ENCODE measurements around the gene CSNK1E.

CSNK1E gene

GRCh38 chr22:38271927-38272372 lies 45.3 kb downstream of the CSNK1E start:
- peak; percentile 13 for DNase-seq

- no peak for DNase-seq
Observed at GRCh38 chr22:38271101-38271500, 46.1 kb downstream of the CSNK1E start.

DNA sequence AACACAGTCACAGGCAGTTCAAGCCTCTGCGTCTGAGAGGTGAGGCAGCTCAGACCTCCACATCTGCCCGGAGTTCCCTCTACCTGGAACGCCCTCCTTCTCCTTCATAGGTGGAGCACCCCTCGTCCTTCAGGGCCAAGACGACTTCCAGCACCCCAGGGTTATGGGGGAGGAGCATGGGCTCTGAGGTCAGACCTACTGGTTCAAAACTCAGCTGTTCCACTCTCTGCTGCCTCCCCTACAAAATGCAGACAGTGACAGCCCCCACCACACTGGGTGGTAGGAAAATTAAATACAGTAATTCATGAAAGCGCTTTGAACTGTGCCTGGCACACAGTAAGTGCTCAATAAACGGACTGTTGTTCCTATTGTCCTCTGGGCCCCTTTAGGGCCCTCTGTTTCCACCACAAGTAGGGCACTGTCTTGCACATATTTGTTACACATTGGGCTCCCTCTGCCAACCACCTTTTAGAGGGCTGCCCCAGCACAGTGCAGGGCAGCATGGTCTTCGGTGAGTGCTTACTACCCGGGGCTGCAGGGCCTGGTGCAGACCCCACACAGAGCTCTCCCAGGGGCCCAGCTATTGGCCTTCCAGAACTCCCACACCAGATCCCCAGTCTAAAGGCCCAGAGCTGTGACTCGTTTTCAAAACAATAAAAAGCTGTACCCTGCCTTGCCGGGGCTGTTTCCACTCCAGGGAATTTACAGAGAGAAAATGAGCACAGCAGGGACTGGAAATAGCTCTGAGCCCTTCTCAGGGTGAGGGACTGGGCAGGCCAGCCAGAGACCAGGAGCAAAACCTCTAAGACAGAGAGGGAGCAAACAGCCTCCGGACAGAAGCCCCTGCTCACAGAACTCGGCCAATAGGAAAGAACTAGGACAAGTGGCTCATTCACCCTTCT lies 46.9 kb downstream of the CSNK1E start:
- no peak for DNase-seq

DNA sequence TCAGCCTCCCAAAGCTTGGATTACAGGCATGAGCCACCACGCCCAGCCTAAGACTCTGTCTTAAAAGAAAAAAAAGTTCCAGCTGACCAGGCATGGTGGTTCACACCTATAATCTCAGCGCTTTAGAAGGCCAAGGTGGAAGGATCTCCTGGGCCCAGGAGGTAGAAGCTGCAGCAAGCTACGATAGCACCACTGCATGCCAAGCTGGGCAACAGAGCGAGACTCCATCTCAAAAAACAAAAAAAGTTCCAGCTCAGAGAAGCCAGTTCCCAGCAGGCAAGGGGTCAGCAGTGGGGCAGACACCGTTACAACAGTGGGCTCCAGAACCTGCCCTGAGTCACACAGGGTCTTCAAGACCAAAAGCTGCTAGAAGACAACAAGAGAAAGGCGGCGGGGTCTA lies 47.8 kb downstream of the CSNK1E start:
- DNase-seq = no peak

DNA sequence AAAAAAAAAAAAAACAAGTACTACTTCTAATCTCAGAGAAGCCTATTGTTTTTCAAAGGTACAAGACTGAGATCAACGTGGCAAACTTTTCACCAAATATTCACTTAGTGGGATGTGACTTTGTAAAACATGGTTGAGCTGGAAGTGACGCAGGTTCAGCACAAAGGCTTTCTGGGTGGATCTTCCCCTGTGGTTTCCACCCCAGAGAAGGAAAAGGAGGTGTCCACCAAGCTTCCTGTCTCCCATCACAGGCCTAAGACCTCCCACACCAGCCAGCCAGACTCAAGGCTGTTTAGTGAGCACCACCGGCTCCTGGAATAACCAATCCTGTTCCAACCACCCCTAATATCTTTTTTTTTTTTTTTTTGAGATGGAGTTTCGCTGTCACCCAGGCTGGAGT lies 50.1 kb downstream of the CSNK1E start:
- no peak for DNase-seq

- DNase-seq = no peak
Observed at GRCh38 chr22:38266120-38266519, 51.1 kb downstream of the CSNK1E start.

DNA sequence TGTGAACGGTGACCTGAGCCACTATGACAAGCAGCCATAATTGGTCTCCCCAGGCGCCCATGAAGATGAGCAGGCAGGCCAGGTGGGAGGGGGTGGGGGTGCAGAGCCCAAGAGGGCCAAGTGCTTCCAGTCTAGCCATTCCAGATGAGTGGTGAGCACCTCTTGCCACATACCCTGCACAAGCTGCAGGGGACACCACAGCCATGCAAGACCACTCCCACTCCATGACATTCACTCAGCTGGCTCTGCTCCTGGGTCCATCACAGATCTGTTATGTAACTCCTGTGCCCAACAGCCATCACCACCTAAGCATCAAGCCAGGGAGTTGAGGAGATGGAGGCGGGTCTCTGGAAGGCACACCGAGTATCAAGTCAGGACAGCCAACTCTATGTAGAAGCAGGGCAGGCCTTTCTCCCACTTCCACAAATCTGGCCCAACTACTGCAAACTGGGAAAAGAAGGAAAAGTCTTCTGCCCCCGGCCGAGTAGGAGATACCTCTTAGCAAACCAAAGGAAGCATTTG lies 52.9 kb downstream of the CSNK1E start:
- no peak for DNase-seq

- no peak for DNase-seq
Observed at GRCh38 chr22:38262051-38262795, 55.0 kb downstream of the CSNK1E start.

DNA sequence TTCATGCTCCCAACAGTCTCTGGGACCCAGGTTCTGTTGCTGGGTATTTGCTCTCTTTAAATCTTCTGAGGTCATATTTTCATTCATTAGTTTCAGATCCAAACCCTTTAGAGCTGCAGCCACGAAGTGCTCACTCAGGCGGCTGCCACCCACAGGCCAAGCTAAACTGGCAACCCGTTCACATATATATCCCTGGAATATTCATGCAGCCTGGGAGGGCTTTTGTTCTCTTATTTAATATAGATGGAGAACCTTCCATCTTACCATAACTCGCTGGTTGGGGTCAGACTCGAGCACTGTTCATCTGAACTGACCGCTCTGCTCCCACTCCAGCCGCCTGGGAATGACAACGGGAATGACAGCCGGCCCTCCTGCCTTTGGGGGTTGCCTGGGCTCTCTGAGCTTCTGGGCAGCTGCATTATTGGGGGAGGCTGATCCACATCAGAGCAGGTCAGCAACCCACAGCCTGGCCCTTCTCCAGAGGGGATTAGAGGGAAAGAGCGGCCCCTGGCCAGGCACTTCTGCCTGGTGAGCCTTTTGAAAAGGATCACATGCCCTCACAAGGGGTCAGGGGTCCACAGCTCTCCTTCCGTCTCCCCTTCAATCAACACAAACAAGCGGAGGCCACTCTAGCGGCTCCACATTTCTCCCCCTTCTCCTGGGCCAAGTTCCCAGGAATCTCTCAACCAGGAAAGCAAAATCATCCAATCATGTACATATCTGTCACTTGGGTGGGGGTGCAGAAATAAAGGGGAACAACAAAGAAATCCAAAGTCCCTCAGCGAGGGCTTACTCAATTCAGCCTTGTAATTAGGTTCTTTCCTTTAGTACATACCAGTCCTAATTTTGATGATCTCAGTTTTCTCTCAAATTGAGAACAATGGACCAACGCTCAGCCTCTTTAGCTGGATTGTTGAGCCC lies 56.2 kb downstream of the CSNK1E start:
- no peak for DNase-seq

- no peak for DNase-seq
Observed at GRCh38 chr22:38259370-38259769, 57.9 kb downstream of the CSNK1E start.

DNA sequence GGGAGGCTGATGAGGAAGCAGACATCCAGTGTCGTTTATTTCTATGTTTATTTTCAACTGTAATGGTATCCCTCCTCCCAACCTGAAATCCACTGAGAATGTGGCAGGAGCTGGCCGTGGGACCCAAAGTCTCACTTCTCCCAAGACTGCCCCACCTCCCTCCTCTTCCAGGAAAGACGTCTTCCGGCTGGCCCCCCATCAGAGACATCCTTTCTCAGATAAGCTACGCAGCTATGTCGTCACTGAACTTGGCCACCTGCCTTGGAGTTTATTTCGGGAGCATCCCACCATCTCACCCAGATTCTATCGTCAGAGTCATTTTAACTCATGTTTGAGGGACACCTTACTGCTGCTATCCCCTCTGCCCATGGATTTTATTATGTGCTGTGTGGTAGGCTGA lies 58.3 kb downstream of the CSNK1E start:
- DNase-seq = no peak

GRCh38 chr22:38257650-38258250 lies 59.5 kb downstream of the CSNK1E start:
- no peak for DNase-seq

DNA sequence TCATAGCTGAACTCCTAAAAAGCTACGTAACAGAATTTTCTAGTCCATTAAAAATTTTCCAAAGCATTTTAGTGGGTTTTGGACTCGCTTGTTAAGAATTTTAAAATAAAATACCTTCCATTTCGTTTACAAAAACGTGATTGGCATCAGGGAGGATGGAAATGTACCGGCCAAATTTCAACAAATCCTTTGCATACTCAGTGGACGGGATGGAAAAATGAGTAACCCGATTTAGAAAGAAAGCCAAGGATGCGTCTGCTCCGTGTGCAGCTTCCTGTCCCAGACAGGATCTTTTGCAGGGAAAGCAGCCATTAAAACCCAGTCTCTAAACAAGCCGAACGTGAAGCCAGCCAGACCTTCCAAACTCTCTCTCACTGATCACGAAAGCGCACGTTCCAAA lies 60.1 kb downstream of the CSNK1E start:
- DNase-seq = no peak

DNA sequence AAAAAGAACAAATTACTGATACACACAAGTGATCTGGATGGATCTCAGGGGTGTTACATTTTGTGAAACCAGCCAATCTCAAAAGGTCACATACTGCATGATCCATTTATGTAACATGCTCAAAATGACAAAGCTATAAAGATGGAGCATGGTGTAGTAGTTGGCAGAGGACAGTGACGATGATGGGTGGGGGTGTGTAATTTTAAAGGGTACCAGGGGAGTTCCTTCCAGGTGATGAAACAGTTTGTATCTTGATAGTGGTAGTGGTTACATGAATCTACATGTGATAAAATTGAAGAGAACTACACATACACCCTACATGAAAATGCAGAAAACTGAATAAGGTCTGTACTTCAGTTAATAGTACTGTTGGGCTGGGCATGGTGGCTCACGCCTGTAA lies 61.5 kb downstream of the CSNK1E start:
- DNase-seq = no peak

- no peak for DNase-seq
Observed at GRCh38 chr22:38251341-38251692, 65.9 kb downstream of the CSNK1E start.

DNA sequence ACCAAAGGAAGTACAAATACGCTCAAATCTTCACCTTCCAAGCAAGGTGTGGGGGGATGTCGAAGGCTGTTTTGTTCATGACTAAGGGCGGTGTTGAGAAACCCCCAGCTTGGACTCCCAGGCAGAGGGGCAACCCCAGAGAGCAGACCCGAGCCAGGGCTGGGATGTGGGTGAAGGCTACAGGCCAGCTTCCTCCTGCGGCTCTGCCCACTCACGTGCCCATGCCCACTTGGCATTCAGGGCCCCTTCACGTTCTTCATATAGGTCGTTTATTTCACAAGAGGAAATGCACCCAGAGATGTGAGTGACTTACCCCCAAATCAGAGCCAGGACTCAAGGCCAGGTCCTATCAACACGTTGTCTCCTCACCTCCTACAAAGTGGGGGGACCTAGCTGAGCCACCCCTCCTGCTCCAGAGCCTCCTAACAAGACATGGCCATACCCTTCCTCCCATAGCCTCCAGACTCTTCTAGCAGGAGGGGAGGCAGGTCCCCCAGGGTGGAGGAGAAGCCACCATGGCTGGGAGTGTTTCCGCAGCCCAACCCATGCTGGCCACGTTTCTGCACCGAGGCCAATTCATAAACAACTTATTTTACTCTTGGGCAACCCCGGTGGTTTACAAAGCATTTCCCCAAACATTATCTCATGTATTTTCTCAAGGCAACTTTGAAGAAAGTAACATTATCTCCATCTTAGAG lies 66.4 kb downstream of the CSNK1E start:
- no peak for DNase-seq

DNA sequence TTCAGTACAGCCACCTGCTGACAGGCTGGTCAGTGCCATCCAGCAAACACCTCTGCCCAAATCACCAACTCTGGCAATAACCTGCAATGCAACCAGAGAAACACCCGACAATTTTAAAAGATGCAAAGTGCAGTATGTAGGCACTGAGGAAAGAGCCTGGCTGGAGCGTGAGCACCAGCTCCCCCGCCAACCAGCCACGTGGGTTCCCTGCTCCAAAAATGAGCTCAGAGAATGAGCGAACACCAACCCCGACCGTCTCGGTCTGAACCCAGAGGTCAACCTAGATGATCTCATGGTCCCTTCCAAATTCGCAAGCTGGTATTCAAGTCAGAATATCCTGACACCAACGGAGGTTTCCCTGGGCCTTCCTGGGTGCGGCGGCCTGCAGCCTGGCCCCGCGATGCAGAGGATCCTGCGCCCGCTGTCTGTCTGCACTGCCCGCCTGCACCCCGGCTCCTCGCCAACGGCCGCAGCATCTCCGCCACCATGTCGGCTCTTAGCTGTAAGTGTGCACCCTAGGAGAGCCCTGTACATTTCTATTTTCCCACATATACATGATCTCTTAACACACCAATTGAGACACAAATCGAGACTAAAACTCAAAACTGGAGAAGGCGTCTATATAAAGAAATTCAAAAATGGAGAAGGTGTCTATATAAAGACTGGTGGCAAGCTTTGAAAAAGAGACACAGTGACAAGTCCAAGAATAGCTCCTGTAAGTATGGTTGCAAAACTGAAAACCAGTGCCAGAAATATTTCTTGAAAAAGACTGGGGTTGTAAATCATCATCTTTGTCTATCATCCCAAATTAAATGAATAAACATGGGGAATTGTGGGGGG lies 67.2 kb downstream of the CSNK1E start:
- no peak for DNase-seq

- no peak for DNase-seq
Observed at GRCh38 chr22:38249301-38249700, 67.9 kb downstream of the CSNK1E start.

DNA sequence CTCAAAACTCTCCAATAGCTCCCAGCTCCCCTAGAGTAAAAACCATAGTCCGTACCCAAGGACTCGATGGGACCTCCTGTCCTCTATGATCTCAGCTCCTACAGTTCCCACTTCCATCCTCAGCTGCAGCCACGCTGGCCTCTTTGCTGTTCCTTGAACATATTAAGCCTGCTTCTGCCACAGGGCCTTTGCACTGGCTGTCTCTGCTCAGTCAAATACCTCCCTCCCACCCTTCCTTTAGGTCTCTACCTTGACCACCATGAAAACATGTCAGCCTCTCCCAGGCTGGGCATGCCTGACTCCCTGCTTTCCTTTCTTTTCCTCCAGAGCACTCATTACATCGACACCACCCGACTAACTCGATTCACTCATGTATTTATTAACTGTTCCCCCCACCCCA lies 69.0 kb downstream of the CSNK1E start:
- DNase-seq = no peak

GRCh38 chr22:38247713-38248112 lies 69.5 kb downstream of the CSNK1E start:
- DNase-seq = no peak

- no peak for DNase-seq
Observed at GRCh38 chr22:38246692-38247091, 70.5 kb downstream of the CSNK1E start.

All from NCI-H2081 treated with DMSO at 0.1 percent for 48 hours (cell line).